Measurements from ENCODE around the gene RASSF5.

The RASSF5 gene

DNA sequence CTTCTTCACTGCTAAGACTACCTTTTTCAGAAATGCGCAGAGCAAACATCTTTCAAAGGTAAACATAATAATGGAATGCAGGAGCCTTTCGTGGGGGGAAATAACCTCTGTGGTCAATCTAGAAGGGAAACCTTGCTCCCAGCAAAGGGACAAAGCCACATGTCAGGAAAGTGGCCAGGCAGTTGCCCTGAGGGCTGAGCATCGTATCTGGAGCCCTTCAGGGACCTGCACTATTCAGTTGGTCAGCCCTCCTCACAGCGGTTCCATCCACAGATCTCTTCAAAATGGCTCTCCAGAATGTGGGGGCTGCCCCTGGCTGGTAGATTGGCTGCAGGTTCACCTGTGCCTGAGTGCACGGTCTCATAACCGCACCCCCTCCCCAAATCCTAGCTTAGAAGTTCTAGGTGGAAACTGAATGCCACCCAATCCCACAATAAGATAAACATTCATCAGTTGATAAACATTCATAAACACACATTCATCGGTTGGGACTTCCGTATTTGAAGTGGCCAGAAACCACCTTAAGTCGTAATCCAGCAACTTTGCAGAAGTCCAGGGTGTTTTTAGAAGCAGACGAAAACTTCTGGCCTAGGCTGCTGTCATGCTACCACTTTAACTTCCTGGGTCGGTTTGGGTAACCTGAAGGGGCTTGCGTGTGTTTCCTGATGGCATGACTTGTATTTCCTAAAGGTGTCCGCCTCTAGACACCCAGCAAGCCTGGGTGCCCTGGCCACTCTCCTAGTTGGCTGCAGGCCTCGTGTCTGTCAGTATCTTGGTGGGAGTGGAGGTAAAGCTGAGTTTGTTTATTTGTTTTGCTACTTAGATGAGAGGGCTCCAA is 50.5 kb downstream of the RASSF5 start:
- peak overlapping the region; percentile 81 for H3K4me3 ChIP-seq (ENCODE audit: low read depth, low read length)
- TF ChIP-seq, protein P1, sequence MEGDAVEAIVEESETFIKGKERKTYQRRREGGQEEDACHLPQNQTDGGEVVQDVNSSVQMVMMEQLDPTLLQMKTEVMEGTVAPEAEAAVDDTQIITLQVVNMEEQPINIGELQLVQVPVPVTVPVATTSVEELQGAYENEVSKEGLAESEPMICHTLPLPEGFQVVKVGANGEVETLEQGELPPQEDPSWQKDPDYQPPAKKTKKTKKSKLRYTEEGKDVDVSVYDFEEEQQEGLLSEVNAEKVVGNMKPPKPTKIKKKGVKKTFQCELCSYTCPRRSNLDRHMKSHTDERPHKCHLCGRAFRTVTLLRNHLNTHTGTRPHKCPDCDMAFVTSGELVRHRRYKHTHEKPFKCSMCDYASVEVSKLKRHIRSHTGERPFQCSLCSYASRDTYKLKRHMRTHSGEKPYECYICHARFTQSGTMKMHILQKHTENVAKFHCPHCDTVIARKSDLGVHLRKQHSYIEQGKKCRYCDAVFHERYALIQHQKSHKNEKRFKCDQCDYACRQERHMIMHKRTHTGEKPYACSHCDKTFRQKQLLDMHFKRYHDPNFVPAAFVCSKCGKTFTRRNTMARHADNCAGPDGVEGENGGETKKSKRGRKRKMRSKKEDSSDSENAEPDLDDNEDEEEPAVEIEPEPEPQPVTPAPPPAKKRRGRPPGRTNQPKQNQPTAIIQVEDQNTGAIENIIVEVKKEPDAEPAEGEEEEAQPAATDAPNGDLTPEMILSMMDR (IDR thresholded peaks at IDR 0.05; ENCODE audit: low read depth, low read length, missing control alignments): no peak
- no peak for DNase-seq (ENCODE audit: low read depth)

DNA sequence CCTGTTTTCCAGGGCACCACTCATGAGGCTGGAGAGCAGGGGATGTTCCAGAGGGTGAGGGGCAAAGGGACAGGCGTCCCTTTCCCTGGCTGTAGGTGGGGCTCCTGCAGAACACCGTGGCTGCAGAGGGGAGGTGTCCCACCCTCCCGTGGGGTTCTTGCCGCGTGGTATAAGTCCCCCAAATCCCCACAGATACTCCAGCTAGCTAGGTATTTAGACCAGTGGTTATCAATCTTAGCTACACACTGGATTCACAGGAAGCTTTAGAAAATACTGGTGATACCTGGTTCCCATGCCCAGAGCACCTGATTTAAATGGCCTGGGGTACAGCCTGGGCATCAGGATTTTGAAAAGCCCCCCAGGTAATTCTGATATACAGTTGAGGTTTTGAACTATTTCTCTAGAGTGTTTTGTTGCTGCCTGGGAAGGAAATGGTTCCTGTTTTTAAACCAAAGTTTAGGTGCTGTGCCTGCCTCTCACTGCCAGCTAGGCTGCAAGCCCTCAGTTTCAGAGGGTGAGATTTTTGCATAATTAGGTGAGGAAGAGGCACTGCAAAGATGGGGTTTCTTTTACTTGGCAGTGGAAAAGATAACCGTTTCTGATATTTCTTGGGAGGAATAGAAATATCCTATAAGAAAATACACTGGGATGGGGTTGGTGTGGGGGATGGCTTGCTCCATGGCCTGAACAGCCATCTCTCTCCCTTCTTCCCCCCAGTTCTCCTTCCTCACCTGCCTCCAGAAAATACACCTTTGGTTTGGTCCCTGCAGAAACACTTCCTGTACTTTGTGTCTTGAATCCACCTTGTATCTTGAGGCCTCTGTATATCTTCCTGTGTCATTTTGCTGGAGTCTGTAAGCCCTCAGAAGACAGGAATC is 51.7 kb downstream of the RASSF5 start:
- TF ChIP-seq, protein P1 (IDR thresholded peaks at IDR 0.05; ENCODE audit: low read depth, low read length, missing control alignments): no peak
- peak overlapping the region; percentile 81 for H3K4me3 ChIP-seq (ENCODE audit: low read depth, low read length)
- no peak for DNase-seq (ENCODE audit: low read depth)

DNA sequence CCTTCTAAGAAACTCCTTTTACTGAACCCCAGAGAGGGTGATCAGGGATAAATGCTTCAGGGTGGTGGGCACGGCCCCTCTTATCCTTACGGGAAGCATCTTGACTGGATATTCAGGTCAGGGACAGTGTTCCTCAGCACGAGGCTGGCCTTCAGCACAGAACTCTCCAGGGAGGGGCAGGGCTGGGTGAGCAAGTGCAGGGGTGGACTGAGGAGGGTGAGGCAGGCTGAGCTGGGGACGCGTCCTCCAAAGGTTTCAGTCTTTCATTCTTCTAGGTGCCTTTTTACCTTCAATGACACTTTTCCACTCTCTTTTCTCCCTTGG is 52.3 kb downstream of the RASSF5 start:
- no peak for DNase-seq (ENCODE audit: low read depth)
- TF ChIP-seq, protein P1 (IDR thresholded peaks at IDR 0.05; ENCODE audit: low read depth, low read length, missing control alignments): no peak
- H3K4me3 ChIP-seq (ENCODE audit: low read depth, low read length): peak overlapping the region; percentile 81

- peak overlapping the region; percentile 81 for H3K4me3 ChIP-seq (ENCODE audit: low read depth, low read length)
- TF ChIP-seq, protein P1 (IDR thresholded peaks at IDR 0.05; ENCODE audit: low read depth, low read length, missing control alignments): no peak
- DNase-seq (ENCODE audit: low read depth): no peak
These were observed 52.8 kb downstream of the RASSF5 start for GRCh38 chr1:206560007-206560716.

- peak overlapping the region; percentile 35 for H3K4me3 ChIP-seq (ENCODE audit: low read depth, low read length)
- TF ChIP-seq, protein P1 (IDR thresholded peaks at IDR 0.05; ENCODE audit: low read depth, low read length, missing control alignments): no peak
- DNase-seq (ENCODE audit: low read depth): no peak
These were observed 56.3 kb downstream of the RASSF5 start for GRCh38 chr1:206563367-206564207.

DNA sequence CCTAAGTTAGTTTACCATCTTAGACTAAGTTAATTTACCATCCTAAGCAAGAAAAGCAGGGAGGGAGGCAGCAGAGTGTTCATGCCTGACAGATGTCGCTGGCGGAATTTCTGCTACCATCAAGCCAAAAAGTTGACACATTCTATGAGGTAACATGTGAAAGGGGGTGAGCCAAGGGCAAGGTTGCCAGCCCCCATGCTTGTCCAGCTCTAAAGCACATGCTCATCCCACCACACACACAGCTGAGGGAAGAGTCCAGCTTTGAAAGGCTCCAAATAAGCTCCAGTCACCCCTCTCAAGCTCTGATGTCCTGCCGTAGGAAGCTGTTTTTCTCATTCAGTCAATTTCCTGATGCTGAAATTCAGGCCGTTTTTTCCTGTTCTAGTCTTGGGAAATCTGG is 58.7 kb downstream of the RASSF5 start:
- TF ChIP-seq, protein P1 (IDR thresholded peaks at IDR 0.05; ENCODE audit: low read depth, low read length, missing control alignments): no peak
- H3K4me3 ChIP-seq (ENCODE audit: low read depth, low read length): no peak overlapping the region
- no peak for DNase-seq (ENCODE audit: low read depth)
